HepG2 (cell line): Measurements from ENCODE around the gene USB1. TPM values are rescaled to one million over a fixed set of nuclear protein-coding genes. Genes with fewer than 3 reads are reported as not detected.

ENCODE experiments used
- ATAC-seq: fragments of 200-7000 bp; cut with Tn5 transposase; 3 replicates; pipeline ENCODE4 v1.9.1; 2020; ENCODE audit warnings: mild to moderate bottlenecking, moderate library complexity
- BruUV-seq: library from RNA; stranded (reverse); fragments of 400-500 nt; replicated peaks from 2 replicates; lab custom pipeline; 2021; lab: Mats Ljungman, UMichigan
- CTCF ChIA-PET: fragments of 300-600 bp; formaldehyde crosslinking; extraction: SDS; loops from one replicate; lab custom pipeline; 2021; ENCODE audit warnings: low total read pairs, inconsistent platforms, low intra/inter-chr PET ratio; lab: Yijun Ruan, JAX
- POLR2A ChIA-PET: fragments of 350-600 bp; sonication (Branson Sonifier 250); formaldehyde crosslinking; loops from one replicate; lab custom pipeline; 2020; ENCODE audit warnings: antibody characterized with exemption, inconsistent platforms; lab: Yijun Ruan, JAX
- DNase-seq: peaks from one replicate; pipeline ENCODE4 v3.0.0-alpha.2; 2015; ENCODE audit warnings: low spot score
- FAIRE-seq: peaks from 3 replicates; lab custom pipeline; 2011; peaks lifted over from hg19 to GRCh38; lab: Jason Lieb, UNC
- H2AFZ ChIP-seq: one replicate; pipeline ENCODE4 v1.6.1; 2011; ENCODE audit warnings: low read length, inconsistent platforms
- H3K27ac ChIP-seq: fragments of 300-600 bp; 3 replicates; pipeline ENCODE4 v1.8.0; 2011; ENCODE audit warnings: mixed run types, mild to moderate bottlenecking, mixed read lengths, low read length, inconsistent platforms; ENCODE audit not compliant: insufficient read depth; ENCODE audit errors: extremely low read length
- H3K27me3 ChIP-seq, 2 experiments: fragments of 200-600 bp in 1 of 2; 2 replicates in 1 of 2; 3 replicates in 1 of 2; pipeline versions ENCODE4 v1.6.0 to v1.8.0; 2011; ENCODE audit warnings: low read length in 2 of 2, mild to moderate bottlenecking in 2 of 2, moderate library complexity in 2 of 2, inconsistent platforms in 1 of 2; ENCODE audit not compliant: insufficient read depth in 2 of 2, control insufficient read depth in 1 of 2
- H3K36me3 ChIP-seq, 2 experiments: fragments of 200-600 bp in 1 of 2; replicated peaks in 1 of 2; 2 replicates in 1 of 2; 3 replicates in 1 of 2; pipeline versions ENCODE4 v1.5.1 to v1.8.0; 2011; ENCODE audit warnings: low read length in 2 of 2, inconsistent platforms in 1 of 2; ENCODE audit not compliant: insufficient read depth in 2 of 2, control insufficient read depth in 1 of 2
- H3K4me1 ChIP-seq: 2 replicates; pipeline ENCODE4 v1.5.1; 2012; ENCODE audit warnings: low read length, inconsistent platforms; ENCODE audit not compliant: insufficient read depth
- H3K4me2 ChIP-seq: 2 replicates; pipeline ENCODE4 v1.6.0; 2011; ENCODE audit warnings: low read depth, low read length, inconsistent platforms
- H3K4me3 ChIP-seq, 3 experiments: fragments of 200-600 bp in 1 of 3; sonication (generic), shearing (Covaris generic) in 1 of 3; replicated peaks in 1 of 3; 2 replicates each; pipeline ENCODE4 v1.5.1; 2011 to 2016; ENCODE audit warnings: low read length in 3 of 3, inconsistent platforms in 2 of 3, low read depth in 2 of 3, mild to moderate bottlenecking in 2 of 3, control low read depth in 1 of 3, mixed read lengths in 1 of 3; ENCODE audit not compliant: insufficient read depth in 1 of 3
- H3K79me2 ChIP-seq: one replicate; pipeline ENCODE4 v1.6.1; 2011; ENCODE audit warnings: low read length, inconsistent platforms; ENCODE audit not compliant: insufficient read depth
- H3K9ac ChIP-seq: 2 replicates; pipeline ENCODE4 v1.6.0; 2011; ENCODE audit warnings: mild to moderate bottlenecking, low read depth, low read length, inconsistent platforms; ENCODE audit not compliant: insufficient read depth
- H3K9me3 ChIP-seq: 2 replicates; pipeline ENCODE4 v1.5.1; 2012; ENCODE audit warnings: mild to moderate bottlenecking, low read length
- H4K20me1 ChIP-seq: 2 replicates; pipeline ENCODE4 v1.6.0; 2011; ENCODE audit warnings: inconsistent platforms, mild to moderate bottlenecking, low read length, moderate library complexity; ENCODE audit not compliant: insufficient read depth
- BHLHE40 ChIP-seq: IDR thresholded peaks from 2 replicates; pipeline ENCODE4 v1.6.1; 2011; ENCODE audit warnings: low read length, improper control_type of control experiment
- MTA1 ChIP-seq: sonication (generic); formaldehyde crosslinking; IDR thresholded peaks from 2 replicates; pipeline ENCODE4 v1.4.0; 2020; ENCODE audit warnings: missing genetic modification reagents, mild to moderate bottlenecking, borderline replicate concordance
- RXRA ChIP-seq: sonication (generic); formaldehyde crosslinking; IDR thresholded peaks from 2 replicates; pipeline ENCODE4 v1.5.1; 2020; ENCODE audit warnings: missing genetic modification reagents
- ZNF224 ChIP-seq: sonication (generic); formaldehyde crosslinking; IDR thresholded peaks from 2 replicates; pipeline ENCODE4 v1.5.0; 2020; ENCODE audit warnings: mild to moderate bottlenecking, missing genetic modification reagents
- ZNF629 ChIP-seq: sonication (generic); formaldehyde crosslinking; conservative IDR thresholded peaks from 2 replicates; pipeline ENCODE4 v1.5.0; 2020; ENCODE audit warnings: missing genetic modification reagents
- WGBS: methylation state at CpG from one replicate; pipeline ENCODE4 v1.1.6; 2017; ENCODE audit warnings: low lambda C conversion rate; 5-methylcytosine and 5-hydroxymethylcytosine counted together
- in situ Hi-C: cut with HindIII; loops from 2 replicates; pipeline ENCODE4 v1.10.0; 2017; ENCODE audit warnings: low pct_unique_long_range_greater_than_20kb; ENCODE audit not compliant: extremely low pct_ligation_motif_present
- intact Hi-C: fragments of 100-400 bp; cut with micrococcal nuclease; formaldehyde crosslinking; loops from one replicate; pipeline ENCODE4 v1.10.0; 2022; ENCODE audit not compliant: unreplicated experiment
- polyA plus RNA-seq, 8 experiments: library from polyadenylated mRNA; depleted of rRNA in 3 of 8; stranded (reverse) in 7 of 8; unstranded in 1 of 8; fragments of >200 nt; fragmentation: Illumina TruSeq in 4 of 8; extraction: Trizol in 4 of 8; gene quantifications; 2 replicates each; pipeline versions ENCODE4 v1.2.1 to v1.2.3, GENCODE V29; 2011 to 2016; ENCODE audit warnings: low read depth in 4 of 8, missing spikeins in 1 of 8, mixed read lengths in 1 of 8; ENCODE audit not compliant: insufficient read depth in 1 of 8
- total RNA-seq, 5 experiments: library from RNA; depleted of rRNA; stranded (reverse); fragments of >200 nt; fragmentation: Illumina TruSeq; extraction: Trizol; gene quantifications; 2 replicates each; pipeline ENCODE4 v1.2.3, GENCODE V29; 2016; ENCODE audit warnings: low read depth in 1 of 5
- TF ChIP-seq, protein P1 (sequence below): sonication (generic); formaldehyde crosslinking; IDR thresholded peaks from 2 replicates; pipeline ENCODE4 v1.4.0; 2020; ENCODE audit warnings: mild to moderate bottlenecking, missing genetic modification reagents, borderline replicate concordance

Gene USB1
- total and polyA plus RNA-seq, 2 of the 13 experiments (the other 11 are each of a cell fraction or from before 2014, with no cell fraction given): 16.7 to 65.4 TPM

DNA sequence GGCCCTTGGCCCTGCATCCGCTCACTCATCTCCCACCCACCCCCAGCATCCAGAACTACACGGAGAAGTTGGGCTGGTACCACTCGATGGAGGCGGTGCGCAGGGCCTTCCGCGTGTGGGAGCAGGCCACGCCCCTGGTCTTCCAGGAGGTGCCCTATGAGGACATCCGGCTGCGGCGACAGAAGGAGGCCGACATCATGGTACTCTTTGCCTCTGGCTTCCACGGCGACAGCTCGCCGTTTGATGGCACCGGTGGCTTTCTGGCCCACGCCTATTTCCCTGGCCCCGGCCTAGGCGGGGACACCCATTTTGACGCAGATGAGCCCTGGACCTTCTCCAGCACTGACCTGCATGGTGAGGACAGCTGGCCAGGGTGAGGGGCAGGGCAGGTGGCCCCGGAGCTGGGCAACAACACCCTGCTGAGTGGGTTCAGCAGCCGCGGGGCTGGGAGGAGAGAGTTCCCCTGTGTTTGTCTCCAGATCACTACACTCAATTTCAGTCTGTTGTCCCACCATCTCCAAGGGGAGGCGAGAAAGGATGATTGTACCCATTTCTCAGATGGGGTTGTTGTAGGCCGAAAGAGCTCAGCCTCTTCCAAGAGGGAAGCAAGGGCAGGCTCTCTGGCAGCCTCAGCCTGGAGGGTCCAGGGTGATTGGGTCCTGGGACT is 38.8 kb downstream of the USB1 start:
- no peak overlapping the region for H3K9ac ChIP-seq
- no peaks in the 10 kb centered on the region; the same call in 1 of the 2 replicates for H4K20me1 ChIP-seq
- ATAC-seq (no peak), FAIRE-seq (no peak), DNase-seq (no peak)
- ChIA-PET CTCF (no interaction called here), POLR2A (no interaction called here)
- H2AFZ ChIP-seq: no peak overlapping the region
- in situ Hi-C loops (no loop called here), intact Hi-C loops (no loop called here)
- H3K27me3 ChIP-seq: no peaks in the 10 kb centered on the region
- BruUV-seq: no TSS peak
- peaks cover 49 to 70% of the 10 kb centered on the region in 2 experiments for H3K36me3 ChIP-seq
- whole genome bisulfite sequencing: 97% methylated on average over 25 of the region's 26 CpGs
- no peak overlapping the region for H3K27ac ChIP-seq
- TF ChIP-seq ZNF629 (peak; percentile 70), BHLHE40 (no peak), ZNF224 (no peak)
- H3K79me2 ChIP-seq: no peaks in the 10 kb centered on the region
- H3K9me3 ChIP-seq: no peaks in the 10 kb centered on the region
- H3K4me3 ChIP-seq: no peak overlapping the region
- no peaks in the 10 kb centered on the region for H3K4me1 ChIP-seq
- no peak overlapping the region for H3K4me2 ChIP-seq

DNA sequence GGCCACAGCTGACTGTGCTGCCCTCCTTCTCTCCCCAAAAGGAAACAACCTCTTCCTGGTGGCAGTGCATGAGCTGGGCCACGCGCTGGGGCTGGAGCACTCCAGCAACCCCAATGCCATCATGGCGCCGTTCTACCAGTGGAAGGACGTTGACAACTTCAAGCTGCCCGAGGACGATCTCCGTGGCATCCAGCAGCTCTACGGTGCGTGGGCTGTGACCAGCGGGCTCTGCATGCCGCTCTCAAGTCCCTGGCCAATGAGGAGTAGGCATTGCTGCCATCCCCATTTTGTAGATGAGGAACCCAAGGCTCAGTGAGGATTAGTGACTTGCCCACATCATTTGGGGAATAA is 39.3 kb downstream of the USB1 start:
- H3K27ac ChIP-seq: no peak overlapping the region
- ChIA-PET POLR2A (no interaction called here), CTCF (no interaction called here)
- H2AFZ ChIP-seq: no peak overlapping the region
- FAIRE-seq (no peak), DNase-seq (no peak), ATAC-seq (no peak)
- H3K4me2 ChIP-seq: no peak overlapping the region
- no peaks in the 10 kb centered on the region; the same call in 1 of the 2 replicates for H4K20me1 ChIP-seq
- no peaks in the 10 kb centered on the region for H3K9me3 ChIP-seq
- no peaks in the 10 kb centered on the region for H3K4me1 ChIP-seq
- no TSS peak for BruUV-seq
- H3K79me2 ChIP-seq: no peaks in the 10 kb centered on the region
- TF ChIP-seq, protein P1, sequence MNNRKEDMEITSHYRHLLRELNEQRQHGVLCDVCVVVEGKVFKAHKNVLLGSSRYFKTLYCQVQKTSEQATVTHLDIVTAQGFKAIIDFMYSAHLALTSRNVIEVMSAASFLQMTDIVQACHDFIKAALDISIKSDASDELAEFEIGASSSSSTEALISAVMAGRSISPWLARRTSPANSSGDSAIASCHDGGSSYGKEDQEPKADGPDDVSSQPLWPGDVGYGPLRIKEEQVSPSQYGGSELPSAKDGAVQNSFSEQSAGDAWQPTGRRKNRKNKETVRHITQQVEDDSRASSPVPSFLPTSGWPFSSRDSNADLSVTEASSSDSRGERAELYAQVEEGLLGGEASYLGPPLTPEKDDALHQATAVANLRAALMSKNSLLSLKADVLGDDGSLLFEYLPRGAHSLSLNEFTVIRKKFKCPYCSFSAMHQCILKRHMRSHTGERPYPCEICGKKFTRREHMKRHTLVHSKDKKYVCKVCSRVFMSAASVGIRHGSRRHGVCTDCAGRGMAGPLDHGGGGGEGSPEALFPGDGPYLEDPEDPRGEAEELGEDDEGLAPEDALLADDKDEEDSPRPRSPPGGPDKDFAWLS (CRISPR knock-in tag): no peak
- TF ChIP-seq MTA1 (0 out of 2 replicates have a peak, but pooled peaks have one; percentile 17), RXRA (CRISPR knock-in tag) (0 out of 2 replicates have a peak, but pooled peaks have one; percentile 13)
- H3K4me3 ChIP-seq: no peak overlapping the region
- in situ Hi-C loops: no loop called here
- WGBS: 98% methylated on average over 10 of the region's 12 CpGs
- intact Hi-C loops: no loop called here
- H3K27me3 ChIP-seq: no peaks in the 10 kb centered on the region
- H3K9ac ChIP-seq: no peak overlapping the region
- H3K36me3 ChIP-seq: peaks cover 49 to 70% of the 10 kb centered on the region in 2 experiments
